Measurements from ENCODE around the gene JMJD8. TPM values are rescaled to one million over a fixed set of nuclear protein-coding genes. Genes with fewer than 3 reads are reported as not detected.

Gene JMJD8
- total and polyA plus RNA-seq, 10 of the 15 experiments (the other 5 are each of a cell fraction or from before 2014, with no cell fraction given): 1.00 to 50.4 (median 30.7) TPM

- ChIA-PET SMC1A (ENCODE audit: uncharacterized antibody, unreplicated experiment) (no interaction called here), POLR2A (no interaction called here), RAD21 (ENCODE audit: unreplicated experiment) (no interaction called here), CTCF (no interaction called here)
- H3K4me3 ChIP-seq: no peak overlapping the region
- no peak overlapping the region for H2AFZ ChIP-seq (ENCODE audit: control insufficient read depth, low read depth, low read length)
- intact Hi-C loops (cut with micrococcal nuclease; ENCODE audit: unreplicated experiment) (no loop called here), in situ Hi-C loops (cut with MboI) (no loop called here)
- no peaks in the 10 kb centered on the region for H4K20me1 ChIP-seq (ENCODE audit: control insufficient read depth, insufficient read depth)
- ATAC-seq (no peak), DNase-seq (ENCODE audit: low read depth, low spot score) (no peak), FAIRE-seq (no peak)
- H3K4me2 ChIP-seq (ENCODE audit: control insufficient read depth, insufficient read depth): no peak overlapping the region
- no peak for TF ChIP-seq SUPT20H (IDR thresholded peaks at IDR 0.05; ENCODE audit: borderline replicate concordance, control insufficient read depth, low read depth, low read length)
- TF ChIP-seq BRCA1 (IDR thresholded peaks at IDR 0.05; ENCODE audit: low read depth, low read length): no peak
- no peak for TF ChIP-seq E2F8 (IDR thresholded peaks at IDR 0.05; ENCODE audit: low read depth, partially characterized antibody)
- TF ChIP-seq NR2F1 (conservative IDR thresholded peaks at IDR 0.05): no peak
- TF ChIP-seq RAD51 (IDR thresholded peaks at IDR 0.05): no peak
- no peak for TF ChIP-seq SMAD1 (IDR thresholded peaks at IDR 0.05; ENCODE audit: low read depth, partially characterized antibody)
- no peak for TF ChIP-seq SPI1 (IDR thresholded peaks at IDR 0.05; ENCODE audit: borderline replicate concordance, insufficient read depth, low read depth, low read length)
- TF ChIP-seq NRF1 (conservative IDR thresholded peaks at IDR 0.05; ENCODE audit: low read depth, low read length): no peak
- TF ChIP-seq WRNIP1 (IDR thresholded peaks at IDR 0.05; ENCODE audit: borderline replicate concordance, low read depth, low read length): no peak
- no peak for TF ChIP-seq E4F1 (IDR thresholded peaks at IDR 0.05; ENCODE audit: borderline replicate concordance, partially characterized antibody)
- TF ChIP-seq MLLT1 (IDR thresholded peaks at IDR 0.05): no peak
- TF ChIP-seq YY1 (IDR thresholded peaks at IDR 0.05; ENCODE audit: low read depth, low read length): no peak
- H3K27me3 ChIP-seq (replicated peaks in 1 of 2; ENCODE audit: control insufficient read depth in 2 of 2, insufficient read depth in 2 of 2, low read length in 1 of 2): peaks cover 0 to 11% of the 10 kb centered on the region in 2 experiments; a peak in 2 of 4 replicates
- 39% methylated on average over 11 of the region's 12 CpGs for WGBS (ENCODE audit: insufficient coverage, insufficient replicate concordance, low lambda C conversion rate, missing lambda C conversion rate)
- H3K79me2 ChIP-seq (ENCODE audit: control insufficient read depth, insufficient read depth, low read length): no peaks in the 10 kb centered on the region
- H3K4me1 ChIP-seq (ENCODE audit: control insufficient read depth, insufficient read depth, low read length): no peaks in the 10 kb centered on the region
- no peaks in the 10 kb centered on the region for H3K9me3 ChIP-seq (replicated peaks; ENCODE audit: control insufficient read depth, insufficient read depth, low read length)
- H3K36me3 ChIP-seq (ENCODE audit: control insufficient read depth in 2 of 2, insufficient read depth in 2 of 2, low read length in 1 of 2): no peaks in the 10 kb centered on the region
- no TSS peak for BruUV-seq (replicated peaks)
- H3K9ac ChIP-seq (ENCODE audit: control insufficient read depth, insufficient read depth, low read length): no peak overlapping the region
- H3K27ac ChIP-seq (ENCODE audit: control insufficient read depth, insufficient read depth): no peak overlapping the region
Observed at GRCh38 chr16:703406-703805, 19.3 kb upstream of the JMJD8 start.
